Measurements from ENCODE around the gene EPS8L2.
"Not testable (repeated sequence)": the region's sequence is repeated elsewhere in the genome, so short reads cannot be mapped to it uniquely, and the experiment has no call there.

Gene EPS8L2

GRCh38 chr11:737366-737765 lies 31.3 kb downstream of the EPS8L2 start:
- Histone ChIP-seq H3K4me1 (ENCODE audit: control insufficient read depth, low read depth, low read length) (no peaks in the 10 kb centered on the region), H3K9me3 (ENCODE audit: control insufficient read depth, low read depth, low read length) (no peaks in the 10 kb centered on the region), H3K27ac (ENCODE audit: low read length) (no peak overlapping the region), H3K27me3 (ENCODE audit: control insufficient read depth, insufficient read depth, low read length) (no peaks in the 10 kb centered on the region), H3K4me3 (ENCODE audit: low read length) (no peak overlapping the region), H3K36me3 (ENCODE audit: control insufficient read depth, low read depth, low read length) (no peaks in the 10 kb centered on the region), H3K9ac (ENCODE audit: low read length) (no peak overlapping the region)

GRCh38 chr11:737899-738298 lies 31.9 kb downstream of the EPS8L2 start:
- H3K9ac ChIP-seq (ENCODE audit: low read length); H3K27ac ChIP-seq (ENCODE audit: low read length); H3K27me3 ChIP-seq (ENCODE audit: control insufficient read depth, insufficient read depth, low read length); H3K36me3 ChIP-seq (ENCODE audit: control insufficient read depth, low read depth, low read length); H3K4me3 ChIP-seq (ENCODE audit: low read length); H3K4me1 ChIP-seq (ENCODE audit: control insufficient read depth, low read depth, low read length); H3K9me3 ChIP-seq (ENCODE audit: control insufficient read depth, low read depth, low read length): not testable (repeated sequence)

GRCh38 chr11:742156-742546 lies 36.1 kb downstream of the EPS8L2 start:
- no peak overlapping the region for H3K4me3 ChIP-seq (ENCODE audit: low read length)

GRCh38 chr11:742571-743201 lies 36.7 kb downstream of the EPS8L2 start:
- Histone ChIP-seq H3K9ac (ENCODE audit: low read length) (no peak overlapping the region), H3K36me3 (ENCODE audit: control insufficient read depth, low read depth, low read length) (no peaks in the 10 kb centered on the region), H3K27ac (ENCODE audit: low read length) (no peak overlapping the region), H3K4me1 (ENCODE audit: control insufficient read depth, low read depth, low read length) (peaks cover 18% of the 10 kb centered on the region), H3K4me3 (ENCODE audit: low read length) (no peak overlapping the region), H3K9me3 (ENCODE audit: control insufficient read depth, low read depth, low read length) (no peaks in the 10 kb centered on the region), H3K27me3 (ENCODE audit: control insufficient read depth, insufficient read depth, low read length) (no peaks in the 10 kb centered on the region)

More at GRCh38 chr11:742156-742546, 36.1 kb downstream of the EPS8L2 start:
- Histone ChIP-seq H3K36me3 (ENCODE audit: control insufficient read depth, low read depth, low read length) (no peaks in the 10 kb centered on the region), H3K27me3 (ENCODE audit: control insufficient read depth, insufficient read depth, low read length) (no peaks in the 10 kb centered on the region), H3K27ac (ENCODE audit: low read length) (no peak overlapping the region), H3K9me3 (ENCODE audit: control insufficient read depth, low read depth, low read length) (no peaks in the 10 kb centered on the region), H3K4me1 (ENCODE audit: control insufficient read depth, low read depth, low read length) (peaks cover 18% of the 10 kb centered on the region), H3K9ac (ENCODE audit: low read length) (no peak overlapping the region)

- no peaks in the 10 kb centered on the region for H3K36me3 ChIP-seq (ENCODE audit: control insufficient read depth, low read depth, low read length)
- no peaks in the 10 kb centered on the region for H3K9me3 ChIP-seq (ENCODE audit: control insufficient read depth, low read depth, low read length)
- no peak overlapping the region for H3K4me3 ChIP-seq (ENCODE audit: low read length)
- no peak overlapping the region for H3K9ac ChIP-seq (ENCODE audit: low read length)
- H3K4me1 ChIP-seq (ENCODE audit: control insufficient read depth, low read depth, low read length) = peaks cover 24% of the 10 kb centered on the region
- H3K27ac ChIP-seq (ENCODE audit: low read length) = no peak overlapping the region
- no peaks in the 10 kb centered on the region for H3K27me3 ChIP-seq (ENCODE audit: control insufficient read depth, insufficient read depth, low read length)
Observed at GRCh38 chr11:745428-745827, 39.4 kb downstream of the EPS8L2 start.

GRCh38 chr11:746289-747157 lies 40.5 kb downstream of the EPS8L2 start:
- H3K27ac ChIP-seq (ENCODE audit: low read length) = peak overlapping the region; percentile 88
- peak overlapping the region; percentile 76 for H3K9ac ChIP-seq (ENCODE audit: low read length)
- no peaks in the 10 kb centered on the region for H3K9me3 ChIP-seq (ENCODE audit: control insufficient read depth, low read depth, low read length)
- peak overlapping the region; percentile 84 for H3K4me3 ChIP-seq (ENCODE audit: low read length)
- no peaks in the 10 kb centered on the region for H3K36me3 ChIP-seq (ENCODE audit: control insufficient read depth, low read depth, low read length)
- no peaks in the 10 kb centered on the region for H3K27me3 ChIP-seq (ENCODE audit: control insufficient read depth, insufficient read depth, low read length)
- H3K4me1 ChIP-seq (ENCODE audit: control insufficient read depth, low read depth, low read length) = peaks cover 24% of the 10 kb centered on the region

- peak within 1 kb of the TSS; percentile 76 for H3K9ac ChIP-seq (ENCODE audit: low read length)
- H3K27me3 ChIP-seq (ENCODE audit: control insufficient read depth, insufficient read depth, low read length) = no peaks in the 10 kb centered on the region
- H3K27ac ChIP-seq (ENCODE audit: low read length) = peak within 1 kb of the TSS; percentile 88
- H3K9me3 ChIP-seq (ENCODE audit: control insufficient read depth, low read depth, low read length) = no peaks in the 10 kb centered on the region
- peak within 1 kb of the TSS; percentile 84 for H3K4me3 ChIP-seq (ENCODE audit: low read length)
- H3K4me1 ChIP-seq (ENCODE audit: control insufficient read depth, low read depth, low read length) = peaks cover 24% of the 10 kb centered on the region
- no peaks in the 10 kb centered on the region for H3K36me3 ChIP-seq (ENCODE audit: control insufficient read depth, low read depth, low read length)
Observed at GRCh38 chr11:747158-748006, 41.4 kb downstream of the EPS8L2 start, which contains the start of gene TALDO1. Gene TALDO1 (plus strand): TSS chr11:747464. CDS start chr11:747482, 18 bp downstream.

GRCh38 chr11:748007-748359 lies 42.0 kb downstream of the EPS8L2 start:
- Histone ChIP-seq H3K27ac (ENCODE audit: low read length) (no peak overlapping the region), H3K4me1 (ENCODE audit: control insufficient read depth, low read depth, low read length) (peaks cover 24% of the 10 kb centered on the region), H3K36me3 (ENCODE audit: control insufficient read depth, low read depth, low read length) (peaks cover 4% of the 10 kb centered on the region), H3K27me3 (ENCODE audit: control insufficient read depth, insufficient read depth, low read length) (no peaks in the 10 kb centered on the region), H3K9ac (ENCODE audit: low read length) (peak overlapping the region; percentile 74), H3K4me3 (ENCODE audit: low read length) (peak overlapping the region; percentile 84), H3K9me3 (ENCODE audit: control insufficient read depth, low read depth, low read length) (no peaks in the 10 kb centered on the region)

- Histone ChIP-seq H3K27me3 (ENCODE audit: control insufficient read depth, insufficient read depth, low read length) (no peaks in the 10 kb centered on the region), H3K4me1 (ENCODE audit: control insufficient read depth, low read depth, low read length) (peaks cover 19% of the 10 kb centered on the region), H3K27ac (ENCODE audit: low read length) (no peak overlapping the region), H3K9ac (ENCODE audit: low read length) (no peak overlapping the region), H3K4me3 (ENCODE audit: low read length) (no peak overlapping the region), H3K9me3 (ENCODE audit: control insufficient read depth, low read depth, low read length) (no peaks in the 10 kb centered on the region), H3K36me3 (ENCODE audit: control insufficient read depth, low read depth, low read length) (peaks cover 4% of the 10 kb centered on the region)
Observed at GRCh38 chr11:749731-750130, 43.7 kb downstream of the EPS8L2 start.

GRCh38 chr11:760236-760635 lies 54.2 kb downstream of the EPS8L2 start:
- Histone ChIP-seq H3K9ac (ENCODE audit: low read length) (no peak overlapping the region), H3K9me3 (ENCODE audit: control insufficient read depth, low read depth, low read length) (no peaks in the 10 kb centered on the region), H3K27ac (ENCODE audit: low read length) (no peak overlapping the region), H3K4me3 (ENCODE audit: low read length) (no peak overlapping the region), H3K4me1 (ENCODE audit: control insufficient read depth, low read depth, low read length) (peaks cover 7% of the 10 kb centered on the region), H3K27me3 (ENCODE audit: control insufficient read depth, insufficient read depth, low read length) (no peaks in the 10 kb centered on the region), H3K36me3 (ENCODE audit: control insufficient read depth, low read depth, low read length) (peaks cover 65% of the 10 kb centered on the region)

GRCh38 chr11:761526-762108 lies 55.6 kb downstream of the EPS8L2 start:
- no peak overlapping the region for H3K4me3 ChIP-seq (ENCODE audit: low read length)
- no peaks in the 10 kb centered on the region for H3K9me3 ChIP-seq (ENCODE audit: control insufficient read depth, low read depth, low read length)
- H3K9ac ChIP-seq (ENCODE audit: low read length) = no peak overlapping the region
- peaks cover 62% of the 10 kb centered on the region for H3K36me3 ChIP-seq (ENCODE audit: control insufficient read depth, low read depth, low read length)
- no peak overlapping the region for H3K27ac ChIP-seq (ENCODE audit: low read length)
- H3K4me1 ChIP-seq (ENCODE audit: control insufficient read depth, low read depth, low read length) = peaks cover 7% of the 10 kb centered on the region
- no peaks in the 10 kb centered on the region for H3K27me3 ChIP-seq (ENCODE audit: control insufficient read depth, insufficient read depth, low read length)
